RKO (cell line): ENCODE measurements around the gene MADD.

Experiments used
- DNase-seq: peaks from one replicate; pipeline ENCODE4 v3.0.0-alpha.2; 2016; ENCODE audit warnings: low spot score

MADD gene

GRCh38 chr11:47338396-47339241, 68.7 kb downstream of the MADD start:
- DNase-seq = no peak

DNA sequence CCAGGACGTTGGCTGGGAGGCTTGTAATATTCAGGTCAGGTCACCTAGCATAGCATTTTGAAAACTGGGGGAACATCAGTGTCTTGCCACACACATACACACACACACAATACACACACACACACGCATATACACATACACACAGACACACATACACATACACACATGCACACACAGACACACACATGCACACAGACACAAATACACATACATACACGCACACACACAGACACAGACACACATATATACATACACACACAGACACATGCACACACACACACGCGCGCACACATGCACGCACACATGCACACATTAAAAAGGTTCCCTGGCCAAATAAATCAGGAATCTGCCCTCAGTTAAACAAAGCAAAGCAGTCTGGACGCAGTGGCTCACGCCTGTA, 70.1 kb downstream of the MADD start:
- no peak for DNase-seq

DNA sequence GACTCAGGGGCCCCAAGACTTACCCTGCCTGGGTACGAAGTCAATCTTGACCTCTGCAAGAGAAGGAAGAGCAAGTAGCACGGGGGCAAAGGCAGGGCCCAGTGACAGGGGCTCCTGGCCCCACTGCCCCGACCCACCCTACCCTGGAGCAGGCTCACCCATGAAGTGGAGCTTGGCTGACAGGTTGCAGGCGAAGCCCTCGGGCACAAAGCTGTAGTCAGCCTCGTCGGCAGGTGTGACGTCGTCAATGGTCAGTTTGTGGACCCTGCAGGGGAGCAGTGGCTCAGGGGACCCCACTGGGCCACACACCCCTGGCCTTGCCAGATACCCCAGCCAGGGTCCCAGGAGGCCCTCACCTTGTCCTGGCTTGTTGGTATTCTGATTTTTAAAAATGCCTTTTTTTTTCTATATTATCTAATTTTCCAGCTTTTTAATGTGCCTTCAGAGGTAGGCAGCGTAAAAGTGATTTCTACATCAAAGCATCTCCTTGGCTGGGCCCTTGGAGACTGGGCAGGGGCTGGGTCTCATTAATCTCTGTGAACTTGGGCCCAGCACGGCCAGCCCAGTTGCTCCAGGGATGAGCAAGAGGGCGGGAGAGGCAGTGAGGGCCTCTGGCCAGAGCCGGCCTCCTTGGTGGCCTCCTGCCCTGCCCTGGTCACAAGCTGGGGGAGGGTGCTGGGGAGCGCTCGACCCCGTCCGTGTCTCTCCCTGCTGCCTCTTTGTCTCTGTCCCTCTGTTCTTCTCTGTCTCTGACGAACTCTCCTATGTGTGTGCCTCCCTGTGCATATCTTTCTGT, 71.2 kb downstream of the MADD start:
- DNase-seq = no peak

- no peak for DNase-seq
These were observed 72.3 kb downstream of the MADD start for GRCh38 chr11:47342036-47342803.

DNA sequence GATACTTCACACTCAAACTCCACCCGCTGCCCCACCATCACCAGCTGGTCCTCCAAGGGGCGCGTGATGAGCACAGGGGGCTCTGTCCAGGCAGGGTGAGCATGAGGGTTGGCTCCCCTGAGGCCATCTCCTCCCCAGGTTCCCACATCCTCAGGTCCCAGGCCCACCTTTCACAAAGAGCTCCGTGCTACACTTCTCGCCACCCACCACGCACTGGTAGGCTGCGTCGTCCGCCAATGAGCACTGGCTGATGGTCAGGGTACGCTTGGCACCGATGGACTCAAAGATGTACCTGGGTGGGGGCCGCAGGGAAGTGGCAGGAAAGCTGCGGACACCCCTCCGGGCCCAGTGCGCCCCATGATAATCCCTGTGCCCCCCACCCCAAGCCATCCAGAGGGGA, 72.9 kb downstream of the MADD start:
- DNase-seq = no peak

DNA sequence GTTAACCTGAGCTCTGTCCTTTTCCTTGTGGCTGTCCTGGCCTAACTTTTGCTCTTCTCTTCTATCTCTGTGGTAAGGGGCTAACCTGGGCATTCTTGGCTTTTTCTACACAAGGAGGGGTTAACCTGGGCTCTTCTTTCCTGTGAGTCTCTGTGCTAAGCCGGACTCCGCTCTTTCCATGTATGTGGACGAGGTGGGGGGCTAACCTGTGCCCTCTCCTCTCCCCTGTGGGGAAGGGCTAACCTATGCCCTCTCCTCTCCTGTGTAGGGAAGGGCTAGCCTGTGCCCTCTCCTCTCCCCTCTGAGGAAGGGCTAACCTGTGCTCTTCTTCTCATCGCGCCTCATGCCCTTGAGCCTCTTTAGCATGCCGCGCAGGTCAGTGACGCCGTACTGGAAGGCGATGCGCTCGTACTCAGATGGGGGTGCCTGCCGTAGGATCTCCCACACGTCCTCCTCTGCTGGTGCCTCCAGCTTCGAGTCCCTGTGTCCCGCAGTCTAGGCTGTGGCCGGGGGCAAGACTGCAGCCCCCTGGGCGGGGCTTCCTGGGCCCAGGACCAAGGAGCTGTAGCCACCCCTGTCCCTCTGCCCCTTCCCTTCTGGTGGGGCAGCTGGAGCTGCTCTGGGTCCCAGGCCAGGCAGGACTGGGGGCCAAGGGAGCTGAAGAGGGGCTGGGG, 76.1 kb downstream of the MADD start:
- no peak for DNase-seq

DNA sequence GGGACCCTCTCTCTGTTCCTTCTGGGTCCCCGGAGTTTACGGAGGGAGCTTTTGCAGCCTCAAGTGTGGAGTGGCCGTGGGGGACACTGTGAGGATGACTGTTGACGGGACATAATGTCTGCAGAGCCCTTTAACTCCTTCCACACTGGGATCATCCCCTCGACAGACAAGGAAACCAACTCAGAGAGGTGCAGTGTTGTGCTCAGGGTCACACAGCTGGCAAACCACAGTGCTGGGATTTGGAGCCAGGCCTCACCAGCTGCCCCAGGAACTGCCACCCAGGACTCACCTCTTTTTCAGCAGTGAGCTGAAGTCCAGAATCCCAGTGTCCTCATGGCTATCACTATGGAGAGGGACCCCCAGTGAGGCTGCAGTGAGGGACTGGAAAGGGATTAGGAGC, 77.2 kb downstream of the MADD start:
- no peak for DNase-seq

GRCh38 chr11:47348131-47348802, 78.3 kb downstream of the MADD start:
- DNase-seq = no peak

GRCh38 chr11:47348859-47349258, 78.9 kb downstream of the MADD start:
- peak; percentile 51 for DNase-seq

- no peak for DNase-seq
These were observed 79.7 kb downstream of the MADD start for GRCh38 chr11:47349521-47350095.

DNA sequence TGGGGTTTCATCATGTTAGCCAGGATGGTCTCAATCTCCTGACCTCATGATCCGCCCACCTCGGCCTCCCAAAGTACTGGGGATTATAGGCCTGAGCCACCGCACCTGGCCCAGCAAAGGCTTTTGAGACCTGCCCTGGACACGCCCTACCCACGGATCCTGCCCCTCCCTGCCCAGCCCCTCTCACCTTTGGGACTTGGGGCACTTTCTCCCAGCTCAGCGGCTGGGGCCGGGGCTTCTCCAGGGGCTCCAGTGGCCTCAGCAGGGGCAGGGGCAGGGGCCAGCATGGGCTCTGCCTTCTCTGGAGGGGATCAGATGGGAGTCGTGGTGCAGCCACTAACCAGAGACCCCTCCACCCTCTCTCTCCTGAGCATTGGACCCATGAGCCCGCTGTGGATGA, 80.4 kb downstream of the MADD start:
- DNase-seq = no peak

- DNase-seq = no peak
These were observed 81.5 kb downstream of the MADD start for GRCh38 chr11:47351156-47352126.

DNA sequence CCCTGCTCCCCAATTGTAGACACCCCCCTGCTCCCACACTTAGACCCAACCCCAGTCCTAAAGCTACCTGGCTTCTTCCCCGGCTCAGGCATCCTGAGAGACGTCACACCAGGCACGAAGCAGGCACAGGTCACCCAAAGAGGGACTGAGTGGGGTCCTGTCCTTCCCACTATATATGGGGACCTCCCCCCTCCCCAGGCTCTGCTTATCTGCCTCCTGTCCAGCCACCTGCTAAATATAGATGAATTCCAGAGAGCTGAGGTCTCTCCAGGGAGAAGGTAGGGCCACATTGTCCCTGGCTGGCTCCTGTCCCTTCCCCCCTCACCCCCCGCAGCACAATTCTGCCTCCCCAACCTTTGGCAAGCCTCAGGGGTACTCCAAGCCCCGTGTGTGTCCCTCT, 82.6 kb downstream of the MADD start, which contains the start of gene MYBPC3:
TSS of gene MYBPC3 (minus strand) at position 147 of the 400 bp plus-strand sequence. CDS start at position 92, 55 bp downstream.
- DNase-seq = no peak

- DNase-seq = no peak
These were observed 84.2 kb downstream of the MADD start for GRCh38 chr11:47353978-47354774.

DNA sequence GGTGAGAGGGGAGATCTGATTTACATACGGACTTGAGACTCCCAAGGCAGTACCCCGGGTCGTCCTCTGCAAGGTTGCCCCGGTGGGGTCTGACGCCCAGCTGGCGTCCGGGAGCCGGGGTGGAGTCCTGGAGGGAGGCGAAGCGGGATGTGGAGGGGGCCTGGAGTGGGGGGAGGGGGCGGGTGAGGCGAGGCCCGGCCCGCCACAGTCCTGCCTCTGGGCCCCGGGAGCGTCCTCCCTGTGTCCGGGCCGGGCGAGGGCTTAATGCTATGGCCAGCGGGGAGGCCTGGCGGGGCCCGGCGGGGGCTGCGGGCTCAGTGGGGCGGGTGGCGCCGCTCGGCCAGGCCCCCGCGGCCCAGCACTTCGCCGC, 85.0 kb downstream of the MADD start:
- DNase-seq = no peak

GRCh38 chr11:47355283-47356128, 85.6 kb downstream of the MADD start:
- peak; percentile 95 for DNase-seq

DNA sequence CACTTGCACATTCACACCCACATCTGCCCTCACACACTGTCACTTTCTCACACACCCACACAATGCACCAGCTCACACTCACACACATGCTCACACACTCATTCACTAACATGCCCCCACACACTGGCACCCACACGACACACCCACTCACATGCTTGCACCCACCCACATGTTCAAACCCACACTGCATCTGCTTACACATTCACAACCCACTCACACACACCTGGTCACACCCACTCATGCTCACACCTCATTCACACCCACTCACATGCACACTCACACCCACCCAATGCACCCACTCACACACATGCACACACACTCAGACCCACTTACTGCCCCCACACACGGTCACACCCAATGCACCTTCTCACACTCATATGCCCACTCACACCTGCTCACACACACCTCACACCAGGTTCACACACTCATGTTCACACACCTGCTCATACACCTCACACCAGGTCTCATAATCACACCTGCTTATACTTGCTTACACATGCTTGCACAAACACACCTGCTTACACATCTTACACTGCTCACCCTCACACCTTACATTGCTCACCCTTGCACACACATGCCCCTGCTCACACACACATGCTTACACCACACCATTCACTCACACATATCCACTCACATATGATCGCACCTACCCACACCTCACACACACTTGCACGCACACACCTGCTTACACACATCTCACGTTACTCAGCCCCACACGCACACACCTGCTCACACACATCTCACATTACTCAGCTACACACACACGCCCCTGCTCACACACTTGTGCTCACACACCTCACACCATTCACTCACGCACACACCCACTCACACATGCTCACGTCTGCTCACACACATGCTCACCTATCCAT, 86.4 kb downstream of the MADD start:
- no peak for DNase-seq
